GM03348 (cell line): ENCODE measurements around the gene SBF2.
A peak's percentile ranks its signal among the peaks of the same experiment; 100 is the strongest.
"Not testable (repeated sequence)": the region's sequence is repeated elsewhere in the genome, so short reads cannot be mapped to it uniquely, and the experiment has no call there.

Experiments
- DNase-seq: peaks from one replicate; pipeline ENCODE4 v3.0.0; 2012; ENCODE audit warnings: low spot score

The SBF2 gene

GRCh38 chr11:9953994-9954626 is 339.9 kb downstream of the SBF2 start:
- DNase-seq = no peak

GRCh38 chr11:9952511-9953196 is 341.4 kb downstream of the SBF2 start:
- no peak for DNase-seq

- no peak for DNase-seq
Measured at GRCh38 chr11:9951807-9952206, 342.2 kb downstream of the SBF2 start.

GRCh38 chr11:9950462-9950861 is 343.6 kb downstream of the SBF2 start:
- no peak for DNase-seq

GRCh38 chr11:9947231-9947864 is 346.7 kb downstream of the SBF2 start:
- no peak for DNase-seq

- not testable (repeated sequence) for DNase-seq
Measured at GRCh38 chr11:9945680-9946079, 348.3 kb downstream of the SBF2 start.

- DNase-seq = peak; percentile 74
Measured at GRCh38 chr11:9943386-9944110, 350.5 kb downstream of the SBF2 start.

- no peak for DNase-seq
Measured at GRCh38 chr11:9941991-9942390, 352.0 kb downstream of the SBF2 start.

GRCh38 chr11:9939150-9939549 is 354.9 kb downstream of the SBF2 start:
- DNase-seq = not testable (repeated sequence)

GRCh38 chr11:9936754-9937153 is 357.3 kb downstream of the SBF2 start:
- DNase-seq = no peak

- not testable (repeated sequence) for DNase-seq
Measured at GRCh38 chr11:9932843-9933242, 361.2 kb downstream of the SBF2 start.

- DNase-seq = not testable (repeated sequence)
Measured at GRCh38 chr11:9930562-9931331, 363.3 kb downstream of the SBF2 start.

GRCh38 chr11:9927670-9928069 is 366.3 kb downstream of the SBF2 start:
- DNase-seq = no peak

GRCh38 chr11:9923280-9923679 is 370.7 kb downstream of the SBF2 start:
- DNase-seq = no peak

- DNase-seq = peak; percentile 10
Measured at GRCh38 chr11:9922806-9923205, 371.2 kb downstream of the SBF2 start.

GRCh38 chr11:9916480-9916879 is 377.5 kb downstream of the SBF2 start:
- DNase-seq = no peak

- DNase-seq = no peak
Measured at GRCh38 chr11:9914064-9914463, 380.0 kb downstream of the SBF2 start.

- peak; percentile 77 for DNase-seq
Measured at GRCh38 chr11:9905960-9906791, 387.8 kb downstream of the SBF2 start.

GRCh38 chr11:9905501-9905951 is 388.5 kb downstream of the SBF2 start:
- peak; percentile 10 for DNase-seq

- DNase-seq = no peak
Measured at GRCh38 chr11:9903579-9903978, 390.4 kb downstream of the SBF2 start.

- DNase-seq = no peak
Measured at GRCh38 chr11:9901943-9902342, 392.1 kb downstream of the SBF2 start.
